Esophagus squamous epithelium (tissue), 4 donors: ENCODE data around the gene TCERG1L.

Source experiments
- CTCF ChIP-seq, 6 experiments: fragments of 450-650 bp in 4 of 6; fragments of 200-600 bp in 2 of 6; sonication (generic) in 2 of 6; IDR thresholded peaks; one replicate each; pipeline ENCODE4 v1.5.1; 2016 to 2019; ENCODE audit warnings: antibody characterized with exemption in 6 of 6, mild to moderate bottlenecking in 4 of 6, moderate library complexity in 4 of 6
- POLR2A ChIP-seq, 4 donors: fragments of 450-650 bp; IDR thresholded peaks; one replicate each; pipeline ENCODE4 v1.6.1; 2017; ENCODE audit warnings: antibody characterized with exemption in 4 of 4, mild to moderate bottlenecking in 4 of 4, moderate library complexity in 3 of 4

GRCh38 chr10:131318814-131319213 lies 7.3 kb upstream of the TCERG1L start:
- TF ChIP-seq CTCF (IDR thresholded peaks at IDR 0.05), result no peak
- no peak for TF ChIP-seq POLR2A (IDR thresholded peaks at IDR 0.05)
